ENCODE measurements around the gene TBRG4.

- TF ChIP-seq CTCF (IDR thresholded peaks at IDR 0.05) (no peak), POLR2A (IDR thresholded peaks at IDR 0.05) (no peak)
These were observed 33.3 kb downstream of the TBRG4 start for GRCh38 chr7:45078125-45078681.
